ENCODE results near the gene PHOSPHO1.

DNA sequence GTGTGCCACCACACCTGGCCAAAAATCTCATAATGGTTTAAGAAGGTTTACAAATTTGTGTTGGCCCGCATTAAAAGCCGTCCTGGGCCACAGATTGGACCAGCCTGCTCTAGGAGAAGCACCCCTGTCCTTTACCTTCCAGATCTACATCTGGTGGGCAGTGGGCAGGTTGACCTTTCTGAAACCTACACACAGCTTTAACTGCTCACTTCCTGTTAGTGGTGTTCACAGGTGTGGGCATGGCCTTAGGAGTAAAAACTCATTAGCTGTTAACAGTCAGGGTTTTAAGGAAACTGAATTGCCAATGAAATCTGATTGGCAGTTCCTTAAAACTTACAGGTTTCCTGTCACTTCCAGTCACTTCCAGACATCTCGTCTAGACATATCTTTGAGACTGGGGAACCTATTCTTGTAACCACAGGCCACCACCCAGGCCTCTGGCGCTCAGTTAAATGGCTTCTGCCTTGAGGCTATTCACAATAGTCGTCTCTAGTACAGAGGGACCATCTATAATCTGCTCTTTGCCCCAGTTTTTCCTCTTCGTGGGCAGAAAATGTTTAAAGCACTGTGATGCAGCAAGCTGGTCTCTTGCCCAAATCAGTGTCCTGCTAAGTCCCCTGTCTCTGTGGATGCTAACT lies 49.5 kb downstream of the PHOSPHO1 start:
- no peak for TF ChIP-seq GATA3 (IDR thresholded peaks at IDR 0.05; ENCODE audit: low read depth, low read length)
- no peak for TF ChIP-seq GATA2 (IDR thresholded peaks at IDR 0.05; ENCODE audit: low read depth, low read length)

All from SH-SY5Y (cell line).